Uterus (tissue), 2 donors: ENCODE results near the gene ANXA4.
"Not testable (repeated sequence)": the region's sequence is repeated elsewhere in the genome, so short reads cannot be mapped to it uniquely, and the experiment has no call there.

ENCODE experiments used
- POLR2A ChIP-seq, 2 donors: fragments of 450-650 bp; IDR thresholded peaks; one replicate each; pipeline ENCODE4 v1.6.1; 2016; ENCODE audit warnings: antibody characterized with exemption in 2 of 2, mild to moderate bottlenecking in 1 of 2, moderate library complexity in 1 of 2
- TF ChIP-seq, protein P1 (sequence below), 4 experiments: fragments of 200-600 bp in 2 of 4; fragments of 450-650 bp in 2 of 4; sonication (generic) in 2 of 4; IDR thresholded peaks; one replicate each; pipeline ENCODE4 v1.5.1; 2016 to 2019; ENCODE audit warnings: antibody characterized with exemption in 4 of 4, mild to moderate bottlenecking in 2 of 4, moderate library complexity in 1 of 4

DNA sequence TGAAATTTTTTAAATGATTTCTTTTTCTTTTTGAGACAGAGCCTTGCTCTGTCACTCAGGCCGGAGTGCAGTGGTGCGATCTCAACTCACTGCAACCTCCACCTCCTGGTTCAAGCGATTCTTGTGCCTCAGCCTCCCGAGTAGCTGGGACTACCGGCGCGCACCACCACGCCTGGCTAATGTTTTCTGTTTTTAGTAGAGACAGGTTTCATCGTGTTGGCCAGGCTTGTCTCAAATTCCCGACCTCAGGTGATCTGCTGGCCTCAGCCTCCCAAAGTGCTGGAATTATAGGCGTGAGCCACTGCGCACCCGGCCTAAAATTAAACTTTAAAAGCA, 88.9 kb downstream of the ANXA4 start:
- TF ChIP-seq, protein P1, sequence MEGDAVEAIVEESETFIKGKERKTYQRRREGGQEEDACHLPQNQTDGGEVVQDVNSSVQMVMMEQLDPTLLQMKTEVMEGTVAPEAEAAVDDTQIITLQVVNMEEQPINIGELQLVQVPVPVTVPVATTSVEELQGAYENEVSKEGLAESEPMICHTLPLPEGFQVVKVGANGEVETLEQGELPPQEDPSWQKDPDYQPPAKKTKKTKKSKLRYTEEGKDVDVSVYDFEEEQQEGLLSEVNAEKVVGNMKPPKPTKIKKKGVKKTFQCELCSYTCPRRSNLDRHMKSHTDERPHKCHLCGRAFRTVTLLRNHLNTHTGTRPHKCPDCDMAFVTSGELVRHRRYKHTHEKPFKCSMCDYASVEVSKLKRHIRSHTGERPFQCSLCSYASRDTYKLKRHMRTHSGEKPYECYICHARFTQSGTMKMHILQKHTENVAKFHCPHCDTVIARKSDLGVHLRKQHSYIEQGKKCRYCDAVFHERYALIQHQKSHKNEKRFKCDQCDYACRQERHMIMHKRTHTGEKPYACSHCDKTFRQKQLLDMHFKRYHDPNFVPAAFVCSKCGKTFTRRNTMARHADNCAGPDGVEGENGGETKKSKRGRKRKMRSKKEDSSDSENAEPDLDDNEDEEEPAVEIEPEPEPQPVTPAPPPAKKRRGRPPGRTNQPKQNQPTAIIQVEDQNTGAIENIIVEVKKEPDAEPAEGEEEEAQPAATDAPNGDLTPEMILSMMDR (IDR thresholded peaks at IDR 0.05), result not testable (repeated sequence)
- not testable (repeated sequence) for TF ChIP-seq POLR2A (IDR thresholded peaks at IDR 0.05)
